GM13976 (cell line): Measurements from ENCODE around the gene KIF19.

Experiments
- DNase-seq: peaks from one replicate; pipeline ENCODE4 v3.0.0; 2012; ENCODE audit warnings: low spot score
- CTCF ChIP-seq: IDR thresholded peaks from 2 replicates; pipeline ENCODE4 v1.5.1; 2012; ENCODE audit warnings: borderline replicate concordance, mild to moderate bottlenecking; ENCODE audit not compliant: insufficient read depth; ENCODE audit errors: extremely low read depth, missing control alignments, control extremely low read depth
- in situ Hi-C: fragments of 300-500 bp; cut with MboI; formaldehyde crosslinking; loops from one replicate; pipeline ENCODE4 v1.12.0; 2022; ENCODE audit warnings: low sequenced_read_pairs, mixed read lengths, inconsistent platforms; ENCODE audit not compliant: unreplicated experiment

KIF19 gene

DNA sequence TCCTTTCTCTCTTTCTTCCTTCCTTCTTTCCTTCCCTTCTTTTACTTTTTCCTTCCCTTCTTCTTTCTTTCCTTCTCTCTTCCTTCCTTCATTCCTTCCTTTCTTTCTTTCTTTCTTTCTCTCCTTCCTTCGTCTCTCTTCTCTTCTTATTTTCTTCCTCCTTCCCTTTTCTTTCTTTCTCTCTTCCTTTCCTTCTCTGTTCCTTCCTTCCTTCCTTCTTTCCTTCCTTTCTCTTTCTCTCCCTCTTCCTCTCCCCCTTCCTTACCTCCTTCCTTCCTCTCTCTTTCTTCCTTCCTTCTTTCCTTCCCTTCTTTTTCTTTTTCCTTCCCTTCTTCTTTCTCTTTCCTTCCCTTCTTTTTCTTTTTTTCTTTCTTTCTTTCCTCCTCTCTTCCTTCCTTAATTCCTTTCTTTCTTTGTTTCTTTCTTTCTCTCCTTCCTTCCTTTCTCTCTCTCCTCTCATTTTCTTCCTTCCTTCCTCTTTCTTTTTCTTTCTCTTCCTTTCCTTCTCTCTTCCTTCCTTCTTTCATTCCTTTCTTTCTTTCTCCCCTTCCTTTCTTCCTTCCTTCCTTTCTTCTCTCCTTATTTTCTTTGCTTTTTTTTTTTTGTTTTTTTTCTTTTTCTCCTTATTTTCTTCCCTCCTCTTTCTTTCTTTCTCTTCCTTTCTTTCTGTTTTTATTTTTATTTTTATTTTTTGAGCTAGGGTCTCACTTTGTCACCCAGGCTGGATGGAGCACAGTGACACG lies 64.1 kb downstream of the KIF19 start:
- in situ Hi-C loops = no loop called here
- TF ChIP-seq CTCF = no peak
- no peak for DNase-seq

DNA sequence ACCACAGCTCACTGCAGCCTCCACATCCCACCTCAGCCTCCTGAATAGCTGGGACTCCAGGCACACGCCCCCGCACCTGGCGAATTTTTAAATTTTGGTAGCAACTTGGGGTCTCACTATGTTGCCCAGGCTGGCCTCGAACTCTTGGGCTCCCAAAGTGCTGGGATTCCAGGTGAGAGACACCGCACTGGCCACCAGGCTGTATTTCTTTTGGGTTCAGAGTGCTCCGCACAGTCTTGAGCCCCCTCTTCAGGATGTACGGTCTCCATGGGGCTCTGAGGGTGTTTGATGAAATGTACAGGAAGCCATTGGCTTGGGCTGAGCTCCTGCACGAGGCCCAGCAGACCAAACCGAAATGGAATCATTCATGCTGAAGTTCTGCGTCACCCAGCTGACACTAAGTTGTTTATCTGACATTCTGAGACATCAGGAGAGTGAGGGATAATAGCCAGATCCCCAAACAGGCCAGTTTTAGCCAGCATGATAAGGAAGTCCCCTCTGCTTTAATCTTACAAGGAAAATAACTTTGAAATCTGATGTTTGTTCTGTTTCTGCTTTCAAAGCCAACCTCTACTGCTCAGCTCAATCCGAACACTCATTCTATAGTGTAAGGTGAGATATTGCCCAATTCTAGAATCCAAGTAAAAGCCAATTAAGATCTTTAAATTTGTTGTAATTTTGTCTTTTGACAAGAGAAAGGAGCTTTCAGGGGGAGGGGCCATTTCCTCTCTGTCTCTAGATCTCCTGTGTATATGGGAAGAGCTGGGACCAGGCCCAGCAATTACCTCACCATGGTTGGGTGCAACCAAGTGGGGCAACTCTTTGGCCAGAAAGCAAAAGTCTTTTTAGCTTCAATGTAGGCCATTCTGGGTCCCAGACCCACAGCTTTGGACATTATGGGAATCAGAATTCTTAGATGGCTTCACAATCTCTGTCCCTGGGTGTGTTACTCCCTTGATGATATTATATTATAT lies 64.9 kb downstream of the KIF19 start:
- DNase-seq = no peak

GRCh38 chr17:74391771-74392170 lies 65.7 kb downstream of the KIF19 start:
- DNase-seq = no peak
- in situ Hi-C loops = no loop called here
- TF ChIP-seq CTCF = no peak

More for the DNA sequence above, 64.9 kb downstream of the KIF19 start:
- TF ChIP-seq CTCF = no peak
- in situ Hi-C loops = no loop called here

GRCh38 chr17:74392848-74393247 lies 66.8 kb downstream of the KIF19 start:
- no peak for DNase-seq
- TF ChIP-seq CTCF = no peak
- in situ Hi-C loops = no loop called here

DNA sequence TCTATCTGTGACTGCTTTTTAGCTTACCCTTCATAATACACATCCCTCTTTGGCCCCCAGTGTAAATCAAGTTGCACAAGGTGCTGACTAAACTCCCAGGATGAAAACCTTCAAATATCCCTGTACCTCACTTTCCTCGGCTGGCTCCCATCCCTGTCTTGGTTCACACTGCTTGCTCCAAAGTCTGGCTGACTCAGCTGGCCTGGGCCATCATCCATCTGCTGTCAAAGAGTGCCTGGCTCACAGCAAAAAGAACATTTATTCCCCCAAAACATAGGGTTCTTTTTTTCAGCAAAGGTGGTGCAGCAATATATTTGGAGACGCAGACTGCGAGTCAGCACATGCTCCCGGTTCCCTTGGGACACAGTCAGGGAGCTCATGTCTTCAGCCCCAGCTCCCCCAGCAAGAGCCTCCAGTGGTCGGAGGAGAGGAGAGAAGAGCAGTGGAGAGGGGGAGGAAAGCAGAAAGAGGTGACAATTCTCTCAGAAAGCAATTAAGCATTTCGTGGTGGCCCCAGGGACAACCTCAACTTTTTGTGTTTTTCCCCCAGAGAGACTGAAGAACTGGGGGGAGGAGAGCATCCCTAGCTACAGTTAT lies 67.4 kb downstream of the KIF19 start:
- no peak for DNase-seq
- in situ Hi-C loops = no loop called here
- no peak for TF ChIP-seq CTCF

- in situ Hi-C loops = no loop called here
- no peak for TF ChIP-seq CTCF
- DNase-seq = no peak
Measured at GRCh38 chr17:74394275-74394950, 68.4 kb downstream of the KIF19 start.
